NCI-H1092 treated with DMSO at 0.1 percent for 48 hours (cell line): Measurements from ENCODE around the gene TSKU.

Experiments
- DNase-seq: peaks from one replicate; lab custom pipeline; 2025; lab: John Stamatoyannopoulos, UW

The TSKU gene

GRCh38 chr11:76752321-76753143 lies 30.6 kb upstream of the TSKU start:
- no peak for DNase-seq

GRCh38 chr11:76753449-76753848 lies 29.7 kb upstream of the TSKU start:
- DNase-seq = no peak

GRCh38 chr11:76753950-76754349 lies 29.2 kb upstream of the TSKU start:
- no peak for DNase-seq

GRCh38 chr11:76756341-76756741 lies 26.8 kb upstream of the TSKU start:
- peak; percentile 80 for DNase-seq

- DNase-seq = no peak
These were observed 24.8 kb upstream of the TSKU start for GRCh38 chr11:76758311-76758710.

- DNase-seq = no peak
These were observed 24.1 kb upstream of the TSKU start for GRCh38 chr11:76759092-76759491.

- DNase-seq = no peak
These were observed 23.6 kb upstream of the TSKU start for GRCh38 chr11:76759517-76759916.

- no peak for DNase-seq
These were observed 22.9 kb upstream of the TSKU start for GRCh38 chr11:76760236-76760635.

GRCh38 chr11:76761718-76762355 lies 21.3 kb upstream of the TSKU start:
- no peak for DNase-seq

GRCh38 chr11:76762356-76762752 lies 20.8 kb upstream of the TSKU start:
- no peak for DNase-seq

GRCh38 chr11:76762867-76763572 lies 20.1 kb upstream of the TSKU start:
- DNase-seq = no peak

- DNase-seq = no peak
These were observed 19.4 kb upstream of the TSKU start for GRCh38 chr11:76763573-76764346.

GRCh38 chr11:76764941-76765665 lies 18.1 kb upstream of the TSKU start:
- DNase-seq = no peak

- DNase-seq = no peak
These were observed 17.2 kb upstream of the TSKU start for GRCh38 chr11:76765863-76766350.

- DNase-seq = no peak
These were observed 16.6 kb upstream of the TSKU start for GRCh38 chr11:76766521-76766920.

- DNase-seq = no peak
These were observed 15.5 kb upstream of the TSKU start for GRCh38 chr11:76767659-76768058.

GRCh38 chr11:76768088-76768908 lies 14.9 kb upstream of the TSKU start:
- peak; percentile 54 for DNase-seq

- DNase-seq = no peak
These were observed 14.1 kb upstream of the TSKU start for GRCh38 chr11:76768909-76769560.

GRCh38 chr11:76769645-76770586 lies 13.2 kb upstream of the TSKU start:
- no peak for DNase-seq
